Measurements from ENCODE around the gene HOXB2. TPM values are rescaled to one million over a fixed set of nuclear protein-coding genes. Genes with fewer than 3 reads are reported as not detected.

The HOXB2 gene
- total RNA-seq, 6 experiments from 2014 or later, result 1.1 to 1.9 (median 1.5) TPM

DNA sequence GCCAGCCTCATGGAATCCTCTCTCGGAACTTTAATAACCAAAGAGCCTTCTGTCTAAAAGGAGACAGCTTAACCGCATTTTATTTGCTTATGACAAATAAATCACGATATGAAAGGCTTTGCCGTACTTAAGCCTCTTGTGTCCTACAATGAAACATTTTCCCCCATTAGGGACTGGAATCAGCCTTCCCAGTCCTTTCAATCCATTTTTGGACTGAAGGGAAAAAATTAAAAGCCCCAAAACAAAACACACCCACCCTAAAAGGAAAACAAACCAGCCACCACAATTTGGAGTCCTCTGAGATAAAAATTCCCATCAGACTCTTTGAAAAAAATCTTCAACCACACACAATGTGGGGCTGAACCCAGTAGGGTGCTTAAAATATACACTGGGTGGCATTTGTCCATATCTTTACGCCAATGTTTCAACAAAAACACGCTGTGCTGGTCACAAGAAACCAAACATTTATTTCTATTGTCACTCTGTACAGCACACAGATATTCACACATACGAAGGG is 30.2 kb upstream of the HOXB2 start:
- no peak for DNase-seq
- no peaks in the 10 kb centered on the region for H3K9me3 ChIP-seq
- 12% methylated on average over 7 of the region's 7 CpGs for WGBS (ENCODE audit: insufficient coverage, low coverage, low lambda C conversion rate, missing lambda C conversion rate)
- no peak overlapping the region for H3K4me3 ChIP-seq
- no peak for TF ChIP-seq POLR2A (IDR thresholded peaks at IDR 0.05)
- TF ChIP-seq, protein P1, sequence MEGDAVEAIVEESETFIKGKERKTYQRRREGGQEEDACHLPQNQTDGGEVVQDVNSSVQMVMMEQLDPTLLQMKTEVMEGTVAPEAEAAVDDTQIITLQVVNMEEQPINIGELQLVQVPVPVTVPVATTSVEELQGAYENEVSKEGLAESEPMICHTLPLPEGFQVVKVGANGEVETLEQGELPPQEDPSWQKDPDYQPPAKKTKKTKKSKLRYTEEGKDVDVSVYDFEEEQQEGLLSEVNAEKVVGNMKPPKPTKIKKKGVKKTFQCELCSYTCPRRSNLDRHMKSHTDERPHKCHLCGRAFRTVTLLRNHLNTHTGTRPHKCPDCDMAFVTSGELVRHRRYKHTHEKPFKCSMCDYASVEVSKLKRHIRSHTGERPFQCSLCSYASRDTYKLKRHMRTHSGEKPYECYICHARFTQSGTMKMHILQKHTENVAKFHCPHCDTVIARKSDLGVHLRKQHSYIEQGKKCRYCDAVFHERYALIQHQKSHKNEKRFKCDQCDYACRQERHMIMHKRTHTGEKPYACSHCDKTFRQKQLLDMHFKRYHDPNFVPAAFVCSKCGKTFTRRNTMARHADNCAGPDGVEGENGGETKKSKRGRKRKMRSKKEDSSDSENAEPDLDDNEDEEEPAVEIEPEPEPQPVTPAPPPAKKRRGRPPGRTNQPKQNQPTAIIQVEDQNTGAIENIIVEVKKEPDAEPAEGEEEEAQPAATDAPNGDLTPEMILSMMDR (IDR thresholded peaks at IDR 0.05), result no peak
- peaks cover 0 to 7% (median 0%) of the 10 kb centered on the region in 4 donors for H3K4me1 ChIP-seq
- intact Hi-C loops (cut with DNase I), result no loop called here
- H3K27me3 ChIP-seq, result peaks cover 0 to 22% of the 10 kb centered on the region in 2 donors
- peak overlapping the region in 2 of 3 donors; percentile 52 to 63 for H3K27ac ChIP-seq
- no peak for ATAC-seq
- H3K36me3 ChIP-seq, result no peaks in the 10 kb centered on the region

DNA sequence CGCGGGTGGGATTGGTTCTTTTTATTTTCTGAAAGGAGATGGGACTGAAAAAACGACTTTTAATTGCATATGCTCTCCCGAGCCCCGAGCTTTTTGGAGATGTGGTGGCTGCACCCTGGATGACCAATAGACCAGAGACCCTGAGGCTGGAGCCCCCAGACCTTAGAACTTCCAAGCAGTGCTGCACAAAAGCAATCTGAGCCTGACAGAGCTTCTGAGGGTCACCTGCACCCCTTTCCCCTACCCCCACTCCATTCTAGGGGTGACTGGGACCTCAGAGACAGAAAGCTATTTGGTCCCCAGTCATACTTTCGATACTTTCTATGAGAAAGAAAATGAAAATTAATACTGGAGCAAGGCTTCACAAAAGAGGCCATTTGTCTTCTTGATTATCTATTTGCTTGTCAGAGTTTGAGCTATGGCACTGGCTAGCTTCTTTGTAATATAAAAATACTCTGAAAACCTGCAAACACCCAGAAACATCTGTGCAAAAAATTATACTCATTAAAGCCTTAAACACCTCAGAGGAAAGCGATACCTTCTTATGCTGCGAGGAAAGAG is 29.7 kb upstream of the HOXB2 start:
- ATAC-seq (no peak), DNase-seq (no peak)
- H3K4me1 ChIP-seq, result peaks cover 0 to 7% (median 0%) of the 10 kb centered on the region in 4 donors
- no peaks in the 10 kb centered on the region for H3K9me3 ChIP-seq
- WGBS (ENCODE audit: insufficient coverage, low coverage, low lambda C conversion rate, missing lambda C conversion rate), result 35% methylated on average over 5 of the region's 8 CpGs
- intact Hi-C loops (cut with DNase I), result no loop called here
- no peaks in the 10 kb centered on the region for H3K36me3 ChIP-seq
- H3K27ac ChIP-seq, result no peak overlapping the region
- peaks cover 0 to 22% of the 10 kb centered on the region in 2 donors for H3K27me3 ChIP-seq
- TF ChIP-seq POLR2A (IDR thresholded peaks at IDR 0.05), result no peak
- TF ChIP-seq, protein P1 (IDR thresholded peaks at IDR 0.05), result no peak
- no peak overlapping the region for H3K4me3 ChIP-seq

DNA sequence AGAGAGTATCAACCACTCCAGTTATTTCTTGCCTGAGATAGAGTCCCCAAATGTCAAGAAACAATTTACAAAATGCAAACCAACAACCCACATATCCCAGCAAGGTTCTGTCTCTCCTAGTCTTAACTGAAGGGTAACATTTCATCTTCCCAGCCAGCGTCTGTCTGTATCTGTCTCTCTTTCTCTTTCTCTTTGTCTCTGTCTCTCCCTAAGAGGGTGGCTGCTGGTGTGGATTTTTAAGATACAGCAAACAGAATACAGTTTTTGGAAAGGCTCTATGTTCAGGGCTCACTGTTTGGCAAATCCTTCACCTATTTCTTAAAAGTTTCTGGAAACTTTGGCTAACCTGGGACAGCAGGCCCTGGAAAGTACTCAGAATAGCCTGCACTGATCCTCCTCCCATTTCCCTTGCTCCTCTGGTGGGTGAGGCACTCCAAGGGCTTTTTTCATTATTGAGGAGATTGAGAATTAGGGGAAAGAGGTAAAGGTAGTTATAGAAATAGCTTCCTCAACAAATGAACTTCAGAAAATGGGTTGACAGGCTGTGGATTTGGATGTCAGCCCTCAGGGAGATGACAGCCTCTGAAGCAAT is 27.0 kb upstream of the HOXB2 start:
- no peaks in the 10 kb centered on the region for H3K36me3 ChIP-seq
- intact Hi-C loops (cut with DNase I), result no loop called here
- DNase-seq, result no peak
- H3K27me3 ChIP-seq, result peaks cover 0 to 18% of the 10 kb centered on the region in 2 donors
- peak overlapping the region in 2 of 3 donors; percentile 31 to 43 for H3K27ac ChIP-seq
- ATAC-seq, result no peak
- H3K4me1 ChIP-seq, result peaks cover 0 to 7% (median 0%) of the 10 kb centered on the region in 4 donors
- no peak overlapping the region for H3K4me3 ChIP-seq
- 15% methylated on average over 1 of the region's 1 CpG for WGBS (ENCODE audit: insufficient coverage, low coverage, low lambda C conversion rate, missing lambda C conversion rate)
- H3K9me3 ChIP-seq, result no peaks in the 10 kb centered on the region
- TF ChIP-seq, protein P1 (IDR thresholded peaks at IDR 0.05), result no peak
- no peak for TF ChIP-seq POLR2A (IDR thresholded peaks at IDR 0.05)

DNA sequence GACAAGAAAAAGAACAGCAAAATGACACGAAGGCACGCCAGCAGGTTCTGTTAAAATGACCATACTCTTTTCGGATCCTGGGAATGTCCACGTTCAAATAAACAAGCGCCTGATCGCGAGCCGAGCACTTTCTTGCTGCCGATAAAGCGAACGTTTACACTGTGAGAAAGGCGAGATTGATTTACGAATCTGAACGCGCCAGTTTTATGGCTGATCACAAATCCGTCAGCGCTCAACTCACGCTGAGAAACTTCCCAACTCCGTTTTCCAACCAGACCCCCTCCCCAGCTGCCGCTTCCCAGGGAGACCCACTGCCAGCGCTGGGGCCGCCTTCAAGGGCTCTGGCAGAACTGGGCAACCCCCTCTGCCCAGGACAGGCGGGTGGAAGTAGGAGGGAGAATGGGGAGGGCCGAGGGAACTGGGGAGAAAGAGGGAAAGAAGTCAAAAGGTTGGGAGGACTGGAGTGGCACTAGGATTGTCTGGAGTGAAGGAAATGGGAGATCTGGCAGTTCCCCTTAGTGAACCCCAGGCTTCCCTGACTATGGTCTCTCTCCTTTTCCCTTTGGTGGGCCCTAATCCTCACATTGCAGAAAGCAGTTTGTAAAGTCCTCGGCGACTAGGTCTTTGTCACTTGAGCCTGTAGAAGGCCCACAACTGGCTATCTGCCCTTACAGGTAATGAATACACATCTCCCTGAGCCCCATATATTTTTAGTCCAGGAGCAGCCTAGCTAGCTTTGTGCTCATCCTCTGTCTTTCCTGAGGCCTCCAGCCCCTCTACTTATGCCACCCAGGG is 26.3 kb upstream of the HOXB2 start:
- no peak for DNase-seq
- Histone ChIP-seq H3K4me3 (no peak overlapping the region), H3K9me3 (no peaks in the 10 kb centered on the region), H3K27ac (peak overlapping the region; percentile 31 to 43 (median 33)), H3K4me1 (no peaks in the 10 kb centered on the region), H3K36me3 (no peaks in the 10 kb centered on the region), H3K27me3 (peaks cover 0 to 11% of the 10 kb centered on the region in 2 donors)
- no peak for ATAC-seq
- 14% methylated on average over 21 of the region's 26 CpGs for WGBS (ENCODE audit: insufficient coverage, low coverage, low lambda C conversion rate, missing lambda C conversion rate)
- TF ChIP-seq, protein P1 (IDR thresholded peaks at IDR 0.05), result no peak
- no peak for TF ChIP-seq POLR2A (IDR thresholded peaks at IDR 0.05)
- intact Hi-C loops (cut with DNase I), result no loop called here

Data from right lobe of liver (tissue), 6 donors.